Measurements from ENCODE around the gene DYDC1. TPM values are rescaled to one million over a fixed set of nuclear protein-coding genes. Genes with fewer than 3 reads are reported as not detected.

The DYDC1 gene
- total and polyA plus RNA-seq, 2 experiments from 2014 or later: not detected

- no peaks in the 10 kb centered on the region for H3K36me3 Mint-ChIP-seq (ENCODE audit: low read depth)
- H3K27me3 Mint-ChIP-seq (ENCODE audit: insufficient read depth, low read depth, poor library complexity): peaks cover 2% of the 10 kb centered on the region
- Histone ChIP-seq H3F3A (replicated peaks; ENCODE audit: low read depth) (no peaks in the 10 kb centered on the region), H3K4me1 (ENCODE audit: insufficient read depth) (no peaks in the 10 kb centered on the region), H3K4me3 (no peak overlapping the region), H2AFZ (no peak overlapping the region), H3K27me3 (ENCODE audit: insufficient read depth) (no peaks in the 10 kb centered on the region), H3K36me3 (ENCODE audit: insufficient read depth) (no peaks in the 10 kb centered on the region), H3K4me2 (no peak overlapping the region), H3K9me2 (ENCODE audit: insufficient read depth) (no peaks in the 10 kb centered on the region), H3K79me2 (replicated peaks; ENCODE audit: insufficient read depth) (no peaks in the 10 kb centered on the region), H3K27ac (ENCODE audit: low read depth) (no peak overlapping the region), H4K20me1 (replicated peaks; ENCODE audit: insufficient read depth) (no peaks in the 10 kb centered on the region)
- H3K4me3 Mint-ChIP-seq: no peak overlapping the region
- TF ChIP-seq ZNF462 (CRISPR knock-in tag; IDR thresholded peaks at IDR 0.05): no peak
- no peak for TF ChIP-seq ZNF331 (CRISPR knock-in tag; IDR thresholded peaks at IDR 0.05; ENCODE audit: low read depth)
- no peak for TF ChIP-seq ETS1 (IDR thresholded peaks at IDR 0.05)
- TF ChIP-seq CTCF (conservative IDR thresholded peaks at IDR 0.05; ENCODE audit: low read depth in 2 of 2): peak; percentile 79 to 86
- H3K9me3 Mint-ChIP-seq: no peaks in the 10 kb centered on the region
- ATAC-seq: peak; percentile 52; the same call in 2 of the 3 replicates
- peaks cover 5% of the 10 kb centered on the region; the same call in 2 of the 3 replicates for H3K4me1 Mint-ChIP-seq
- peak; percentile 84 for DNase-seq (ENCODE audit: low spot score)
- no peak overlapping the region; the same call in 1 of the 2 replicates for H3K27ac Mint-ChIP-seq
These were observed 26.4 kb upstream of the DYDC1 start for GRCh38 chr10:80382989-80383388.

Data from GM23338 (cell line).